OCI-LY7 (cell line): ENCODE results near the gene VDR. TPM values are rescaled to one million over a fixed set of nuclear protein-coding genes. Genes with fewer than 3 reads are reported as not detected.

Experiments
- BruUV-seq: library from RNA; stranded (reverse); fragments of 400-500 nt; replicated peaks from 2 replicates; lab custom pipeline; 2021; lab: Mats Ljungman, UMichigan
- CTCF ChIA-PET: fragments of 300-600 bp; sonication (Branson Sonifier 250); formaldehyde crosslinking; loops from one replicate; lab custom pipeline; 2022; ENCODE audit warnings: antibody characterized with exemption; ENCODE audit not compliant: unreplicated experiment; lab: Charles Lee
- POLR2A ChIA-PET: fragments of 300-600 bp; sonication (Branson Sonifier 250); formaldehyde crosslinking; loops from one replicate; lab custom pipeline; 2022; ENCODE audit warnings: antibody characterized with exemption; lab: Charles Lee
- DNase-seq: peaks from one replicate; pipeline ENCODE4 v3.0.0-alpha.2; 2015; ENCODE audit warnings: low spot score
- H2AFZ ChIP-seq: fragments of 200-600 bp; sonication (generic), shearing (Covaris generic); 2 replicates; pipeline ENCODE4 v1.6.1; 2014; ENCODE audit warnings: mild to moderate bottlenecking, antibody characterized with exemption, low read length, moderate library complexity
- H3K27ac ChIP-seq: fragments of 200-600 bp; sonication (generic); 2 replicates; pipeline ENCODE4 v1.5.1; 2014; ENCODE audit warnings: mixed run types, low read depth, mild to moderate bottlenecking, moderate library complexity, low read length, inconsistent platforms; ENCODE audit not compliant: poor library complexity, severe bottlenecking
- H3K36me3 ChIP-seq: fragments of 200-600 bp; sonication (generic); 2 replicates; pipeline ENCODE4 v1.6.1; 2014; ENCODE audit warnings: mild to moderate bottlenecking, antibody characterized with exemption, low read length, moderate library complexity, mixed read lengths; ENCODE audit not compliant: insufficient read depth
- H3K4me1 ChIP-seq: fragments of 200-600 bp; sonication (generic); 2 replicates; pipeline ENCODE4 v1.5.1; 2014; ENCODE audit warnings: mild to moderate bottlenecking, low read length; ENCODE audit not compliant: insufficient read depth, poor library complexity, severe bottlenecking
- H3K4me2 ChIP-seq: fragments of 200-600 bp; sonication (generic); 2 replicates; pipeline ENCODE4 v1.6.1; 2014; ENCODE audit warnings: mild to moderate bottlenecking, low read length
- H3K4me3 ChIP-seq: fragments of 200-600 bp; sonication (generic); 2 replicates; pipeline ENCODE4 v1.5.1; 2014; ENCODE audit warnings: mild to moderate bottlenecking, low read depth, low read length; ENCODE audit not compliant: poor library complexity, severe bottlenecking
- H3K79me2 ChIP-seq: fragments of 200-600 bp; sonication (generic); 2 replicates; pipeline ENCODE4 v1.6.1; 2016; ENCODE audit warnings: low read depth, mild to moderate bottlenecking, low read length, moderate library complexity, mixed read lengths; ENCODE audit not compliant: insufficient read depth
- H3K9me2 ChIP-seq: fragments of 200-600 bp; sonication (generic); 2 replicates; pipeline ENCODE4 v1.6.1; 2016; ENCODE audit warnings: mild to moderate bottlenecking, low read length, mixed read lengths; ENCODE audit not compliant: insufficient read depth
- H3K9me3 ChIP-seq: fragments of 200-600 bp; sonication (generic); 2 replicates; pipeline ENCODE4 v1.6.1; 2014; ENCODE audit warnings: mild to moderate bottlenecking, mixed run types, low read length, mixed read lengths
- H4K20me1 ChIP-seq: fragments of 200-600 bp; sonication (generic); 2 replicates; pipeline ENCODE4 v1.6.1; 2014; ENCODE audit warnings: mild to moderate bottlenecking, antibody characterized with exemption, low read length, moderate library complexity, mixed read lengths; ENCODE audit not compliant: insufficient read depth
- CTCF ChIP-seq: fragments of 200-600 bp; sonication (generic); conservative IDR thresholded peaks from 2 replicates; pipeline ENCODE4 v1.5.1; 2014; ENCODE audit warnings: mild to moderate bottlenecking, antibody characterized with exemption, low read length, moderate library complexity, mixed read lengths
- EZH2phosphoT487 ChIP-seq: fragments of 200-600 bp; sonication (generic); IDR thresholded peaks from 2 replicates; pipeline ENCODE4 v1.6.1; 2018; ENCODE audit warnings: low read depth, borderline replicate concordance, mild to moderate bottlenecking, mixed run types, antibody characterized with exemption, low read length, moderate library complexity, mixed read lengths
- intact Hi-C: fragments of 100-400 bp; cut with micrococcal nuclease; formaldehyde crosslinking; loops from one replicate; pipeline ENCODE4 v1.10.0; 2022; ENCODE audit not compliant: unreplicated experiment
- total RNA-seq, 2 experiments: library from RNA; depleted of rRNA in 1 of 2; stranded (reverse); fragments of >200 nt in 1 of 2; shearing (Covaris generic) in 1 of 2; gene quantifications; 2 replicates each; pipeline ENCODE4 v1.2.3, GENCODE V29; 2014 to 2022

Gene VDR
- total RNA-seq, 2 experiments from 2014 or later: 1.9 to 5.4 TPM

GRCh38 chr12:47807338-47807737 lies 97.5 kb downstream of the VDR start:
- ChIA-PET CTCF (interaction anchor here (0.6 to 8.0 kb wide), 7 partner anchors 10 to 71 kb away, joined by 3 to 133 read pairs (median 9); no protein-coding TSS in a partner anchor), POLR2A (interaction anchor here (0.6 to 10.4 kb wide), 10 partner anchors 10 to 92 kb away, joined by 3 to 342 read pairs (median 4); partner anchors contain the start of gene HDAC7)
- Histone ChIP-seq H3K9me2 (no peaks in the 10 kb centered on the region), H4K20me1 (peaks cover 23% of the 10 kb centered on the region), H3K9me3 (no peaks in the 10 kb centered on the region), H3K4me3 (peak overlapping the region; percentile 61), H2AFZ (no peak overlapping the region), H3K36me3 (peaks cover 33% of the 10 kb centered on the region), H3K79me2 (peaks cover 61% of the 10 kb centered on the region), H3K4me2 (peak overlapping the region; percentile 98), H3K27ac (peak overlapping the region; percentile 71), H3K4me1 (peaks cover 93% of the 10 kb centered on the region)
- TF ChIP-seq EZH2phosphoT487 (no peak), CTCF (no peak)
- BruUV-seq: no TSS peak
- intact Hi-C loops: no loop called here
- no peak for DNase-seq

- Histone ChIP-seq H3K79me2 (peaks cover 42% of the 10 kb centered on the region; the same call in 1 of the 2 replicates), H3K4me3 (no peak overlapping the region)
- no TSS peak for BruUV-seq
Observed at GRCh38 chr12:47805417-47805816, 99.4 kb downstream of the VDR start.

More at GRCh38 chr12:47805417-47805816, 99.4 kb downstream of the VDR start:
- TF ChIP-seq EZH2phosphoT487 (no peak), CTCF (no peak)
- intact Hi-C loops: no loop called here
- Histone ChIP-seq H3K27ac (no peak overlapping the region), H2AFZ (no peak overlapping the region), H3K9me3 (no peaks in the 10 kb centered on the region), H4K20me1 (peaks cover 30% of the 10 kb centered on the region), H3K36me3 (peaks cover 28% of the 10 kb centered on the region), H3K9me2 (no peaks in the 10 kb centered on the region), H3K4me2 (no peak overlapping the region), H3K4me1 (peaks cover 74% of the 10 kb centered on the region)
- CTCF ChIA-PET: no interaction called here
- no peak for DNase-seq
- POLR2A ChIA-PET: interaction anchor here (1.0 to 10.4 kb wide), 2 partner anchors 17 to 27 kb away, joined by 3 to 342 read pairs; no protein-coding TSS in a partner anchor
